ENCODE measurements around the gene SLIT1.

Gene SLIT1

DNA sequence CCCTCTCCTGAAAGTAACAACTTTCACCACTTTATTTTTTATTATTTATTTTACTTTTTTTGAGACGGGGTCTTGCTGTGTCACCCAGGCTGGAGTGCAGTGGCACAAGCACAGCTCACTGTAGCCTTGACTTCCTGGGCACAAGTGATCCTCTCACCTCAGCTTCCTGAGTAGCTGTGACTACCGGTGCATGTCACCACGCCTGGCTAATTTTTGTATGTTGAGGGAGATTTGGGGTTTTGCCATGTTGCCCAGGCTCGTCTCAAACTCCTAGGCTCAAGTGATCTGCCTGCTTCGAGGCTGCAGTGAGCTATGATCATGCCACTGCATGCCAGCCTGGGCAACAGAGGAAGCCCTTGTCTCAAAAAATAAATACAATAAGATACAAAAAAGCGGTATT is 14.9 kb upstream of the SLIT1 start:
- no peak for DNase-seq

DNA sequence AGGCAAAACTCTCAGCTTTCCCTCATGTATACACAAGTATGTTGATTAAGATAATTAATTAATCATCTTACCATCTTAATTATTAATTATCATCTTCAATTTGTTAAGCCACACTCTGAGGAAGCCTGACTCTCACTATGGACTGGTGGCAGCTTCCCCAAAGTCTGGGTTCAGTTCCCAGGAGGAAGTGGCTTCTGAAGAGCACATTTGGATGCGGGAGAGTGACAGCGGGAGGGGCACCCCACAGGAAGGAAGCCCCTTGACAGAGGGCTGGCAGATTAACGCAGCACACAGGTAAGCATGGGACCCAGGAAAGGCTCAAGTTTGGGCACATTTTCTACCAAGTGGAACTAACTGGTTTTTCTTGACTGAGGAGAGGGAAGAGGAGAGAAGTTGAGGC is 13.4 kb upstream of the SLIT1 start:
- no peak for DNase-seq

DNA sequence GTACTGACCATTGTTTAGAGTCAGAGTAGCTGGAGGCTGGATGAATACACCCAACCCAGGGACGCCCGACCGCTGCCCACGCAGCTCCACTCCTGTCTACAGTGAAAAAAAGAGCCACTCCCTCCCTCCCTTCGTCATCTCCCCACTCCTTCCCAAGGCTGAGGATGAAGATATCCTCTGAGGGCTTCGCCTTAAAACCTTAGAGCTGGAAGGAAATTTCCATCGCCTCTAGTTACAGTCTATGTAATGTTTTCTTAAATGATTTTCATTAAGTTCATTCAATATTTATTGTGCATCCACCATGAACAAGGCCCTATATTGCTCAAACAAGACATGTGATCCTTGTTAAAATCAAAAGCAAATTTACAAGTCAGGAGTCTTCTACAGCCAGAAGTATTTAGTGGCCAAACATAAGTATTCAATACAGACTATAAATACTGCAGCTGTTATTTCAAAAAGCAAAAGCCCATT is 11.3 kb upstream of the SLIT1 start:
- no peak for DNase-seq

DNA sequence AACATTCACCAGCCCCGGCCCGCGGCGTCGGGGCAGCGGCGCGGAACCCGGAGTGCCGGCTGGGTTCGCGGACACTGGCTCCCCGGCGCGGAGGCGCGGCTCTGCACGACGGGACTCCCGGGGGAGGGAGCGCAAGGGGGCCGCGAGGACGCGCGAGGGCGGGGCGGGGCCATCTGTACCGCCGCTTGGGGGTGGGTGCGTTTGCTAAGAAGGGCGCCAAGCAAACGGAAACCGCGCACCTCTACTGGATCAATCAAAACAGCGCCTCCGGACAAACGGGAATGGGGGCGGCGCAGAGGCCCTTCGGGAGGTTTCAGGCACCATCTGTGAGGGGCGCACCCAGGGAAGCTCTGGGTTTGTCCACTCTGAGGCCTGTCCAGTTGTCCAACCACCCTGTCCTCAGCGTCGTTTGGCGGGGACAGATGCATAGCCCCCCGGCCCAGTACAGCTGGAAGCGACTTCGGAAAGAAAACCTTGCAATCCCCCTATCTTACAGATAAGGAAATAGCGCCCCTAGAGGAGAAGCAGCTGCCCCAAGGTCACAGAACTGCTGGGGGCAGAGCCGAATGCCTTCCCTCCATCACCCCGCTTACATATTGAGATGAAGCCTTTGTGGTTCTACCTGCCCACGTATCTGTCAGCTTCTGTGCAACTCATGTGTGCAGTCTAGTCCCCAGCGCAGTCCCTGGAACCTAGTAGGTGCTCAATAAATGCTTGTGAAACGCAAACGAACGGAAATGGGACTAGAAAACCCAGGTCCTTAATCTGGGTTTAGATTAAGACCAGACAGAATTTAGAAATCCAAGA is 10.7 kb upstream of the SLIT1 start:
- no peak for DNase-seq

DNA sequence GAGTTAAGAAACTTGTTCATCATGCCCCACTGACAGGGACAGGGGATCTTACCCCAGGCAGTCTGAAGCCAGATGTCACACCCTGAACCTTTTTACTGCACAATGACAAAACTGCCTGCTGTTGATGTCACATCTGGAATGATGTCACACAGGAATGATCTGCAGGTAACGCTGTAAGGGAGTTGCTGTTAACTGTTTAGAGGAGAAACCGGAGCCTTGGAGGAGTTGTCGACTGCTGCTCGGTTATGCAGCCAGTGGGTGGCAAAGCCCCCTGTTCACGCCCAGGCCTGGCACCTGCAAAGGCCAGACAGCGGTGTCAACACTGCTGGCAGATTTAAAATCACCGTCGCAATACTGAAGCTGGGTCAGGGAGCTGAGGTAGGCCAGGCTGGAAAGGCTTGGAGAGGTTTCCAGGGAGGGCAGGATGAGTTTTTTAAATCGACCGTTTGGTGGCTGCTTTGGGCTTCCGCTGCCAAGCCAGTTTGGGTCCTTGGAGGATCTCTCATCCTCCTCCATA is 10.0 kb upstream of the SLIT1 start:
- DNase-seq, result no peak

DNA sequence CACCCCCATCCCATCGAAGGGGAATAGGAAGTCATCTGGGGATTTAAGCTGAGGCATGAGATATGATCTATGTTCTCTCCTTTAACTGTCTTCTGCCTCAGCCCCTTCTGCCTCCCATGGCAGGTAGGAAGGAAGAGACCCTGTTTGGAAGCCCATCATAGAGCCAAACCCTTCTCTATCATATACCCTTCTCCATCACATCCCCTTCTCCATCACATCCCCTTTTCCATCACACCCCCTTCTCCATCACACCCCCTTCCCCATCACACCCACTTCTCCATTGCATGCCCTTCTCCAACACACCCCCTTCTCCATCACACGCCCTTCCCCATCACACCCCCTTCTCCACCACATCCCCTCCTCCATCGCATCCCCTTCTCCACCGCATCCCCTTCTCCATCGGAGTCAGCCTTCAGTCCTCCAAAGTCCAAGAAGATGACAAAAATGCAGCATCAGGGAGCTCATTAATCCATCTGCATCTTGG is 7.2 kb upstream of the SLIT1 start:
- DNase-seq, result no peak

DNA sequence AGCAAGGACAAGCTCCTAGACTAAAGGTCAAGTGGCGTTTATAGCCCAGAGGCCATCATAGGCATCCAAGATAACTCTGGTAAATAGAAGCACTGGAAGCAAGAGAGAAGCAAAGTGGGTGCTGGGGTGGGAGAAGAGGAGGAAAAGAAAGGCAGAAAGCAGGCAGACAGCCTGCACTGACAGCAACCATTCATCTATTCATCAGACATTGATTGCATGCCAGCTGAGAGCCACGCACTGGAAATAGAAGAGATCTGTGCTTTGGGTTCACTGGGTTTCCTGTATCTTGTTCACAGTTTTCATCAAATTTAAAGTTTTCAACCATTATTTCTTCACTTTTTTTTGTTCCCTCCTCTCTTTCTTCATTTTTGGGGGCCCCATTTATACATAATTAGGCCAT is 4.7 kb upstream of the SLIT1 start:
- DNase-seq, result no peak

DNA sequence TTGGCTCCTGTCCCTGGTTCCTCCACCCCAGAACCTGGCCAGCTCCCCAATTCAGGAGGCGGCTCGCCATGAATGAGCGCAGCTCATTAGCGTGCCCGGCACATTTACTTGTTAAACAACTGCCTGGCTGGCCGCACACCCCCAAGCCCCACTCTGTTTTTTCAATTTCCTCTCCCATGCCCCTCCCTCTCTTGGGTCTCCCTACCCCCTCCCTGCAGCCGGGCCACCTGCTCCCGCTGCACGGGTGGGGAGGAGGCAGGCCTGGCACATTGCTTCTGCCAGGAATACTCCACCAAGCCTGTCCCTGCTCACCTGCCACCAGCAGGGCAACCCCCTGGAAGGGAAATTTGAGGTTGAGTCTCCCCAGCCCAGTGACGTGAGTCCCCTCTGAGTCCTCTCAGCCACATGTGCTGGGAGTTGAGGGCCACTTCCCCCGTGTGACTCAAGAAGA is 2.5 kb upstream of the SLIT1 start:
- no peak for DNase-seq

DNA sequence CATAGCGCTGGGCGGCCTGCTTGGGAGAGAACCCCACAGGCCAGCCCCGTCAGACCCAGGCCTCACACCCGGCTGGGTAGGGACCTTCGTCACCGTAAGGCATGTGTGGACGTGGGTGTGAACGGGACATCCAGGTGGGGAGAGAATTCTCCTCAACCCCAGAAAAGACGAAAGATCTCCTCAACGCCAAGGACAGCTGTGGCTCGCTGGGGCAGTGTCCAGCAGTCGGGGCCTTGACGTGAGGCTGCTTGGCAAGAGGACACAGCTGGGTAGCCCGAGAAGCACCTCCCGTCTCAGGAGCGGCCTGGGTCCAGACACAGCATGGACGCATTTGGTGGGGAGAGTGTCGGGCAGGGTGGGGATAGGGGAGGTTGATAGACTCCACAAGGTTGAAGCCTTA is 1.2 kb upstream of the SLIT1 start:
- DNase-seq, result no peak

DNA sequence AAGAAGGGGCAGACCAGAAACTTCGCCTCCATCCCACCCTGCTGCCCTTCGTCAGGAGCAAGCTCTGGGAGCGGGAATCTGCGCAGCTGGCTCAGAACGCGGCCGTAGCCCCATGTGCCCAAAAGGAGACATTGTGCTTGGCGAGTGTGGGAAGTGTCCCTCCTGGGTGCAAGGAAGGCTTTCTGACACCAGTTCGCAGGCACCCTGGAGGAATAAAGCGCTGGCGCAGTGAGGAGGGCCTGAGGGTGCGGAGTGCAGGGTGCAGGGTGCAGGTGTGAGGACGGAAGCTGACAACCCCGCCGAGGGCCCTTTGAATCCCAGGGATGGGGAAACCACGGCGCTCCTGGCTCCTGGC is 811 bp downstream of the SLIT1 start:
- no peak for DNase-seq

DNA sequence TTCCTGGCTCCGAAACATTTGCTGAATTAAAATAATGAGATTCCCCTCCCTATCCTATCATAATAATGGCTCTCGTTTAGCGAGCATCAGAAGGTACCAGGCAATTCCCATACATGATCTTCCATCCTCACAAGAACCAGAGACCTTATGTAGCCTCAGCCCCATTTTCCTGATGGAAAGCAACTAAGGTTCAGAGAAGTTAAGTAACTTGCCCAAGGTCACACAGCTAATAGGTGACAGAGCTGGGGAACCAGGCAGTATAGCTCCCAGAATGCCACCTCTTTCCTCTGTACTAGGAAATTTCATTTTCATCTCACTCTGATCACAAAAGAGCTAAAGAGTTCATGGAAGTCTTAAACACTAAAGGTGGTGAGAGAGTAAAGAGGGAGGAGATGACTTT is 2.4 kb downstream of the SLIT1 start:
- DNase-seq, result no peak

DNA sequence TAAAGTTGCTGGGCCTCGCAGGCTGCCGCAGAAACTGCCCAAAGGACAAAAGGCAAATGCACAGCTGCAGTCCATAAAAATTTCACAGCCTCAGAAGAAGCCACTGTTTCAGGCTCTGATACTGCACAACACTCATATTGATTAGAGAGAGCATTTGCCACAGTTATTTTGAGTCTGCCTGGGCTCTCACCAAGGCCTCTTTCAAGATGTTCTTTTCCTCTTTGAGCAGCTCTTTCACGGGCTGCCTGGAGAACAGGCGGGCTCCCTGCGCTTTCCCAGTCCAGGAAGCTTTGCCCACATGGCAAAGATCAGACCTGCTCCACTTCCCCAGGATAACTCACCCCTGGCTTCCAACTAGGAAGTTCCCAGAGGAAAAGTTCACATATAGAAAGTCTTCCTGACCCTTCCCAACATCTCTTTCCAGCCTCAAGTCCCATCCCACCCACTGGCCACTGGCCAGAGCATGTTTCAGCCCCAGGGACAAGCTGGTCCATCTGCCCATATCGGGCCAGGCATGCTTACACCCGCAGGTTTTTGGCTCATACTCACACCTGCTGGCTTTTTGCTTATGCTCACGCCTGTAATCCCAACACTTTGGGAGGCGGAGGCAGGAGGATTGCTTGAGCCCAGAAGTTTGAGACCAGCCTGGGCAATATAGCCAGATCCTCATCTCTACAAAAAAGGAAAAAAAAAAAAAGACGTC is 3.3 kb downstream of the SLIT1 start:
- DNase-seq, result no peak

DNA sequence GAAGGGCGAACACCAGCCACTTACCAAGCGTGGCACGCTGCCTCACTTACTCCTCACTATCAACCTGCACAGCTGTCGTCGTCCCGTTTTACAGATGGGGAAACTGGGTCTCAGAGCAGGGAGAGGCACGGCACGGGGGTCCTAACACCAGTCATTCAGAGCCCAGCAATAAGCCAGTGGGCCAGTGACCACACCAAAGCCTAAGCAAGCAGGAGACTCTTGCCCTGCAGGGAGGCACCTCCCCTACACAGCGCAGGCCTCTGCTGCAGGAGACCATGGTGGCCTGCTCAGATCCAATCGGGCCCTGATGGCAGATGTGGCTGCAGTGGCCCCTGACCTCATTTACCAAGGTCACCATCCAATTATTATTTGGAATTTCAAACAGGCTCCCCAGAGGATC is 4.8 kb downstream of the SLIT1 start:
- DNase-seq, result no peak

DNA sequence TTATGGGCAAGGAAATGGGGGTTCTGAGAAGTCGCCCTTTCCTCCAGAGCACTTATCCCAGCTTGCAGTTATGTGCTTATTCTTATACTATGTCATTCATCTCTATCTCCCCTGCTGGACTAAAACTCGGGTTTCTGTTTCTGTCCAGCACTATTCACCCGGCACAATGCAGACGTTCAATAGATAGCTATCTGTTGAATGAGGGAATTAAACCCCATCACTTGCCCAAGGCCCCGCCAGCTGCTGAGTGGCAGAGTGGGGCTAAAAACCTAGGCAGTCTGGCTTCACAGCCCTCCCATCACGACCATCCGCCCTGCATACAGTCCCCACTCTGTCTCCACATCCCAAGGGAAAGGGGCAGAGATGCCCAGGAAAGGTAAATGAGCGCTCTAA is 5.4 kb downstream of the SLIT1 start:
- DNase-seq, result no peak

DNA sequence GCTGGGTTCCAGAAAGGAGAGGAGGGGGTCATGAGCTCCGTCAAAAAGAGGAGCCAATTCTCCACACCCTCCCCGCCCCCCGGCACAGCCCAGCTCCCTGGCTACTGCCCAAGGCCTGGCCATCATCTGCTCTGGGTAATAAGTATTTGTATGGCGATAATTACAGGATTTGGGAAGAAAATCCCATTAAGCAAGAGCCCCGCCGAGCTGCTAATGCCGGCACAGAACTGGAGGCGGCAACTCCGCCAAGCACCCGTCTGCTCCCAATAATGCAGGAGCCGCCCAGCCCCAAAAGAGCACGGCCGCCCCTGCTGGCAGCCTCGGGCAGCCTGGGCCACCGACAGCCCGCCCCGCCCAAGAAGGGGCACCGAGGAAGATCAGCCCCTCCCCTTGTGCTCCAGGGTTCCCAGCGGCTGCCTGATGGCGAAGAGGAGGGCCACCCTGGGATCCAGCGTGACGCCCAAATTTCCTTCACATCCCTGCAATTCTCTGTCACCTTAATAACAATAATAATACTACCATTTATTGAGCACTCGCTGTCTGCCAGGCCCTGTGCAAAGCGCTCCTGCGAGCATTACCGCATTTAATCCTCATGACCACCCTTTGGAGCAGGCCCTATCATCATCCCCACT is 5.9 kb downstream of the SLIT1 start:
- no peak for DNase-seq

DNA sequence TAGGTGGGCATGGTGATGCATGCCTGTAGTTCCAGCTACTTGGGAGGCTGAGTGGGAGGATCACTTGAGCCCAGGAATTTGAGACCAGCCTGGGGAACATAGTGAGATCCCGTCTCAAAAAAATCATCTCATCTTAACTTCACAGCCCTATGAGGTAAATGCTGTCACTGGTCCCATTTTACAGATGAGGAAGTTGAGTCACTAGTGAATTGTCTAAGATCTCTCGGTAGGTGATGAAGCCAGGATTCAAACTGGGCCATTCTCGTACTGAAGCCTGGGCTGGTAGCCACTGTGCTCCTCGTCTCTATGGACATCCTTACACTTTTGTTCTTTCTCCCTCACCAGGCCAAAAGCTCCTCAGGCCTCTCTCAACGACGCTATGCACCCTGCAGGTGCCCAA is 6.4 kb downstream of the SLIT1 start:
- no peak for DNase-seq

DNA sequence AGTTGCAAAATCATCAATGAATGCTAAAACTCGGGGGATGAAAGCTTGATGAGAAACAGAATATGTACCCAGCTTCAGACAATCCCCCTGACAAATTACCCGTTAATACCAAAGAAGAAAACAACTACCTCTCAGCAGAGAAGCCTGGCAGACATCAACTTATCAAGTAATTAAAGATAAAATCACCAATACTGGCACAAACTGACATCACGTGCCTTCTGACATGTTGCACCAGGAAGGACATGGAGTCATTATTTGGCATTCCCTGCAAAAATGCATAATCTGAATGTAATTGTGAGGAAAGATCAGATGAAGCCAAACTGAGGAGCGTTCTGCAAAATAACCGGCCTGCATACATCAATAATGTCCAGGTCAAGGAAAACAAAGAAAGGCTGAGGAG is 7.7 kb downstream of the SLIT1 start:
- DNase-seq, result no peak

DNA sequence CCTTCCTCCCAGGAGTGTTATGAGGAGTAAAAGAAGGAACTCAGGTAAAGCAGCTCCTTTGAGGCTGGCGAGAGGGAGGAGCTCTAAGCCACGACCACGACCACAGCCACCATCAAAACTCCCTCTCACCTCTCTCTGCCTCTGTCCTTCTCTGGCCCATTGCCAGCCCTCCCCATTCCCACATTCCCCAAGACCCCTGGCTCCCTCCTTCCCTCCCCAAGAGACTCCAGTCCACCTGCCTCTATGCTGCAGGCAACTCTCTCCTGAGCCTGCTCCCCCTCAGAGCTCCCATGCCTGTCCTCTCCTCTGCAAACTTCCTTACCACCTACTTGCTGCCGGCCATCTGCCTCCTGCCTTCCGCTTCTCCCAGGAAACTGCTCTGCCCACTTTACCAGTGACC is 9.5 kb downstream of the SLIT1 start:
- no peak for DNase-seq

DNA sequence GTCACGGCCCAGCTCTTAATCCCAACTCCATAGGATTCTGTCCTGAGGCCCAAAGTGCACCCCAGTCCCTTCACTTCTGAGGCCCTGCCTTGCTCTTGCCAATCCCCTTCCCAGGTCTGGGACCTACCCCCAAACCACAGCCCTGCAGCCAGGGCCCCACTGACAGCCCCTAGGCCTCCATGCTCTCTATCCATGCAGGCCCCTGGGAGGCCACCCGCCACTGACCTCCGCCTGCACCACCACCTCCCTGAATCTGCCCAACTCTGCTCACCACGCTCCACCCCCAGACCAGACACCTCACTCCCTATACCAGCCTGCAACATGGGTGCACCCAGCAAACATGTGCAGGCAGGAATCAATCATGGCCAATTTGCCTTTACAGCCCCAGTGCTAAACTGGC is 10.2 kb downstream of the SLIT1 start:
- DNase-seq, result no peak

DNA sequence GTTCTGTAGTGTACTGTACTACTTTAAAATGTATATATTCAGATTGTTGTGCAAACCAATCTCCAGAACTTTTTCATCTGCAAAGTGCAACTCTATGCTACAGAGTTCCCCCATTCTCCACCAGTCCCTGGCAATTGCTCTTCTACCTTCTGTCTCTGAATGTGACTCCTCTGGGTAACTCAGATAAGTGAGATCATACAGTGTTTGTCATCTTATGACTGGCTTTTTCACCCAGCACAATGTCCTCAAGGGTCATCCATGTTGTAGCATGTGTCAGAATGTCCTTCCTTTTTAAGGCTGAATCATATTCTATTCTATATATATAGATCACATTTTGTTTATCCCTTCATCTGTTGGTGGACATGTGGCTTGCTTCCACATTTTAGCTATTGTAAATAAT is 10.8 kb downstream of the SLIT1 start:
- DNase-seq, result no peak

DNA sequence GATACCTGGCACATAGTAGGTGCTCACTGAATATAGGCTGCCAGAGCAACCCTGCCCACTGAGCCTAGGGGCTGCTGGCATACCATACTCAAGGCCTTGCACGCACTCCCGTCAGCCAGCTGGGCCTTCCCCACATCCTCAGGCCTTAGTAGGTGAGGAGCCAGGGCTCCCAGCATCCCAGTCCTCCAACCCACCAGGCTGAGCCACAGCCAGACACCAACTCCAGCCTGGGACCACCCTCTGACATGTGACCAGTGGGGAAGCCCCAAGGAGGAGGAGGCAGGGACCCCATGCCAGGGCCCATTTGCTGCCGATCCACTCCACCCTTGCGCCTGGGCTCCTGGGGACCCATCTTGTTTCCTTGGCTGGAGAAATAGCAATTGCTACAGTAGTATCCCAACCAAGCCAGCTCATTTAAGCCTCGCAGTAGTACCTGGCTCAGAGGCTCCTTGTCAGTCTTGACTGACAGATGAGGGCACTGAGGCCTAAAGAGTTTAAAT is 11.4 kb downstream of the SLIT1 start:
- no peak for DNase-seq

DNA sequence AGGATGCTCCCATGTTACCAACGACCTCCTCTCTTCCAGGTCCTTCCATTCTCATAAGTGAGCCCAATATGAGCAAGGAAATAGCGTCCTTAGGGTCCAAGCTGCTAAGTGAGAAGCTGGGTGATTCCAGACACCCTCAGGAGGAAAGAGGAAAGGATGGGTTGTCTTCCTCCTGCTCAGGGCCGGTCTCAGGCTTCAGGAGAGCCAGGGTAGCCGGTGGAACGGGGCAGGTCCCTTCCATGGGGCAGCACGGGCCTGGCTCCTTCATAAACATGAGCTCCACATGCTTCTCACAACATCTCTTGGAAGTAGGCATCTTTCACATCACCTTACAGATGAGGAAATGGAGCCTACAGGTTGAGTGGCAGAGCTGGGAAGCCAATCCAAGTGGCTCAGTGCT is 12.7 kb downstream of the SLIT1 start:
- no peak for DNase-seq

DNA sequence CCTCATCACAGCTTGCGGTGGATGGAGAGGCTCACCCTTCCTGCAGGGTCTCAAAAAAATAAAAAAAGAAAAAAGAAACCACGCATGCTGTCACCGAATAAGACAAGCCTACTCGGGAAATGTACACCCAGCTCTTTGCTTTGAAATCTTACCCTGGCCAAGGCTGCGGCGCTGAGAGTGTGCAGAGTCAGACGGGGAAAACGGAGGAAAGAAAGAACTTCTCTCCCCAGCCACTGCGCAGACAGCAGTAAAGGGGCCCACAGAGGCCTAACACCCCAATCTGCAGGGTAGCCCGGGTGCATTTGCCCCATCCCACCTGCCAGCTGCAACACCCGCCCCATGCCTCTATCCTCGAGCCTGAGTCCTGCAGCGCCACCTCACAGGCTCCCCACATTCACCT is 14.8 kb downstream of the SLIT1 start:
- DNase-seq, result no peak

Measured in NCI-H1436 treated with DMSO at 0.1 percent for 48 hours (cell line).